ENCODE results near the gene LMNTD2.

Gene LMNTD2

GRCh38 chr11:532527-532985, 28.0 kb downstream of the LMNTD2 start:
- TF ChIP-seq GATA3 (IDR thresholded peaks at IDR 0.05; ENCODE audit: low read depth, low read length) (no peak), GATA2 (IDR thresholded peaks at IDR 0.05; ENCODE audit: low read depth, low read length) (no peak)

- TF ChIP-seq GATA3 (IDR thresholded peaks at IDR 0.05; ENCODE audit: low read depth, low read length) (no peak), GATA2 (IDR thresholded peaks at IDR 0.05; ENCODE audit: low read depth, low read length) (no peak)
Observed at GRCh38 chr11:531919-532526, 28.5 kb downstream of the LMNTD2 start.

GRCh38 chr11:530960-531831, 29.3 kb downstream of the LMNTD2 start:
- TF ChIP-seq GATA2 (IDR thresholded peaks at IDR 0.05; ENCODE audit: low read depth, low read length) (no peak), GATA3 (IDR thresholded peaks at IDR 0.05; ENCODE audit: low read depth, low read length) (no peak)

- TF ChIP-seq GATA2 (IDR thresholded peaks at IDR 0.05; ENCODE audit: low read depth, low read length) = no peak
- no peak for TF ChIP-seq GATA3 (IDR thresholded peaks at IDR 0.05; ENCODE audit: low read depth, low read length)
Observed at GRCh38 chr11:529728-530411, 30.7 kb downstream of the LMNTD2 start.

- TF ChIP-seq GATA3 (IDR thresholded peaks at IDR 0.05; ENCODE audit: low read depth, low read length) (no peak), GATA2 (IDR thresholded peaks at IDR 0.05; ENCODE audit: low read depth, low read length) (no peak)
Observed at GRCh38 chr11:528815-529727, 31.5 kb downstream of the LMNTD2 start.

GRCh38 chr11:528166-528814, 32.2 kb downstream of the LMNTD2 start:
- TF ChIP-seq GATA2 (IDR thresholded peaks at IDR 0.05; ENCODE audit: low read depth, low read length) (no peak), GATA3 (IDR thresholded peaks at IDR 0.05; ENCODE audit: low read depth, low read length) (no peak)

- no peak for TF ChIP-seq GATA3 (IDR thresholded peaks at IDR 0.05; ENCODE audit: low read depth, low read length)
- TF ChIP-seq GATA2 (IDR thresholded peaks at IDR 0.05; ENCODE audit: low read depth, low read length) = no peak
Observed at GRCh38 chr11:526192-526591, 34.3 kb downstream of the LMNTD2 start.

GRCh38 chr11:521177-521688, 39.3 kb downstream of the LMNTD2 start:
- no peak for TF ChIP-seq GATA2 (IDR thresholded peaks at IDR 0.05; ENCODE audit: low read depth, low read length)
- no peak for TF ChIP-seq GATA3 (IDR thresholded peaks at IDR 0.05; ENCODE audit: low read depth, low read length)

- TF ChIP-seq GATA2 (IDR thresholded peaks at IDR 0.05; ENCODE audit: low read depth, low read length) (no peak), GATA3 (IDR thresholded peaks at IDR 0.05; ENCODE audit: low read depth, low read length) (no peak)
Observed at GRCh38 chr11:520428-521176, 39.9 kb downstream of the LMNTD2 start.

GRCh38 chr11:518463-519202, 41.9 kb downstream of the LMNTD2 start:
- TF ChIP-seq GATA2 (IDR thresholded peaks at IDR 0.05; ENCODE audit: low read depth, low read length) = no peak
- no peak for TF ChIP-seq GATA3 (IDR thresholded peaks at IDR 0.05; ENCODE audit: low read depth, low read length)

- TF ChIP-seq GATA3 (IDR thresholded peaks at IDR 0.05; ENCODE audit: low read depth, low read length) (no peak), GATA2 (IDR thresholded peaks at IDR 0.05; ENCODE audit: low read depth, low read length) (no peak)
Observed at GRCh38 chr11:516400-516799, 44.1 kb downstream of the LMNTD2 start.

GRCh38 chr11:515131-515530, 45.4 kb downstream of the LMNTD2 start:
- no peak for TF ChIP-seq GATA2 (IDR thresholded peaks at IDR 0.05; ENCODE audit: low read depth, low read length)
- TF ChIP-seq GATA3 (IDR thresholded peaks at IDR 0.05; ENCODE audit: low read depth, low read length) = no peak
